NT2/D1 (cell line): ENCODE measurements around the gene SLC25A41.

ENCODE experiments used
- SUZ12 ChIP-seq: IDR thresholded peaks from 2 replicates; pipeline ENCODE4 v1.6.1; 2011; ENCODE audit not compliant: insufficient read length, insufficient read depth; ENCODE audit errors: extremely low read depth
- YY1 ChIP-seq: IDR thresholded peaks from 2 replicates; pipeline ENCODE4 v1.6.1; 2011; ENCODE audit not compliant: insufficient read length, insufficient read depth

DNA sequence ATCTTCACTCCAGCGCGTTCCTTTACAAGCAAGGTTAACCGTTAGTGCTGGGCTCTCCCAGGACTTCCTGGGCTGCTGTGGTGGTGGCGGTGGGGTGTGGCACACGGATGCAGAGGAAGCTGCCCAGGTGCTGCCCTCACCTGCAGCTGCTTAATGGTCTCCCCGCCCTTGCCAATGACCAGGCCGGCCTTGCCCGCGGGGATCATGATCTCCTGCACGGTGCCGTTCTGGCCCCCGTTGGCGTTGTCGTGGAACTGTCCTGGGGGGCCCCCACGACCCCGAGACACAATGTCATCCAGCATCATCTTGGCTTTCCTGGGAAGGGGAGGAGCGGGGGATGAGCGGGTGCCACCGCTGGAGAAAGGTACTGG lies 15.0 kb downstream of the SLC25A41 start:
- TF ChIP-seq SUZ12 (no peak), YY1 (no peak)
